Neural cell (in vitro differentiated cells): ENCODE measurements around the gene ATOH8. TPM values are rescaled to one million over a fixed set of nuclear protein-coding genes. Genes with fewer than 3 reads are reported as not detected.

Source experiments
- H2AFZ ChIP-seq: fragments of 200-600, 300-800 bp; sonication (generic), shearing (Covaris generic); 2 replicates; pipeline ENCODE4 v1.6.0; 2014; ENCODE audit warnings: low read depth, mild to moderate bottlenecking, antibody characterized with exemption, low read length, moderate library complexity
- H3F3A ChIP-seq: fragments of 200-600 bp; shearing (Covaris generic); 2 replicates; pipeline ENCODE4 v1.6.1; 2016; ENCODE audit warnings: mild to moderate bottlenecking, moderate library complexity, mixed read lengths, antibody characterized with exemption, low read length; ENCODE audit not compliant: insufficient read depth, poor library complexity, severe bottlenecking
- H3K27ac ChIP-seq: fragments of 200-600, 300-800 bp; sonication (generic), shearing (Covaris generic); 2 replicates; pipeline ENCODE4 v1.5.1; 2014; ENCODE audit warnings: mild to moderate bottlenecking, low read length, moderate library complexity
- H3K27me3 ChIP-seq: fragments of 300-800, 200-600 bp; sonication (generic), shearing (Covaris generic); 2 replicates; pipeline ENCODE4 v1.6.0; 2014; ENCODE audit warnings: mild to moderate bottlenecking, low read depth, low read length, moderate library complexity; ENCODE audit not compliant: insufficient read depth
- H3K36me3 ChIP-seq: fragments of 300-800, 200-600 bp; sonication (generic), shearing (Covaris generic); 2 replicates; pipeline ENCODE4 v1.5.1; 2014; ENCODE audit warnings: mild to moderate bottlenecking, antibody characterized with exemption, low read length, moderate library complexity; ENCODE audit not compliant: insufficient read depth
- H3K4me2 ChIP-seq: fragments of 300-800, 200-600 bp; sonication (generic), shearing (Covaris generic); 2 replicates; pipeline ENCODE4 v1.6.0; 2014; ENCODE audit warnings: mild to moderate bottlenecking, low read length
- H3K4me3 ChIP-seq: fragments of 300-800, 200-600 bp; sonication (generic), shearing (Covaris generic); 2 replicates; pipeline ENCODE4 v1.5.1; 2014; ENCODE audit warnings: mild to moderate bottlenecking, low read length, moderate library complexity
- H3K79me2 ChIP-seq: fragments of 200-600 bp; shearing (Covaris generic); replicated peaks from 2 replicates; pipeline ENCODE4 v1.6.0; 2014; ENCODE audit warnings: mild to moderate bottlenecking, low read length, moderate library complexity; ENCODE audit not compliant: insufficient read depth
- H3K9ac ChIP-seq: fragments of 300-800, 200-600 bp; sonication (generic), shearing (Covaris generic); 2 replicates; pipeline ENCODE4 v1.6.1; 2016; ENCODE audit warnings: mild to moderate bottlenecking, low read length, mixed read lengths
- H3K9me2 ChIP-seq: fragments of 200-600 bp; shearing (Covaris generic); 2 replicates; pipeline ENCODE4 v1.6.1; 2016; ENCODE audit warnings: mild to moderate bottlenecking, low read length, mixed read lengths; ENCODE audit not compliant: insufficient read depth
- H3K9me3 ChIP-seq: fragments of 200-600, 300-800 bp; sonication (generic), shearing (Covaris generic); 2 replicates; pipeline ENCODE4 v1.6.1; 2016; ENCODE audit warnings: mild to moderate bottlenecking, mixed run types, low read length, moderate library complexity, mixed read lengths
- H4K20me1 ChIP-seq: fragments of 200-600 bp; shearing (Covaris generic); 2 replicates; pipeline ENCODE4 v1.6.1; 2016; ENCODE audit warnings: mild to moderate bottlenecking, mixed run types; ENCODE audit not compliant: insufficient read depth
- EP300 ChIP-seq: fragments of 450-650 bp; conservative IDR thresholded peaks from 2 replicates; pipeline ENCODE4 v1.6.1; 2014; ENCODE audit warnings: antibody characterized with exemption, mild to moderate bottlenecking, moderate library complexity; ENCODE audit not compliant: poor library complexity, severe bottlenecking
- EZH2 ChIP-seq: fragments of 200-600, 300-800 bp; shearing (Covaris generic), sonication (generic); IDR thresholded peaks from 2 replicates; pipeline ENCODE4 v1.6.1; 2014; ENCODE audit warnings: antibody characterized with exemption, low read length, borderline replicate concordance, mild to moderate bottlenecking; ENCODE audit not compliant: insufficient read depth, poor library complexity, severe bottlenecking
- MXI1 ChIP-seq: fragments of 450-650 bp; conservative IDR thresholded peaks from 2 replicates; pipeline ENCODE4 v1.6.1; 2014; ENCODE audit warnings: antibody characterized with exemption, mild to moderate bottlenecking; ENCODE audit not compliant: poor library complexity, severe bottlenecking
- POLR2AphosphoS5 ChIP-seq: IDR thresholded peaks from 2 replicates; pipeline ENCODE4 v1.6.1; 2012
- RAD21 ChIP-seq: fragments of 450-650 bp; conservative IDR thresholded peaks from 2 replicates; pipeline ENCODE4 v1.6.1; 2014; ENCODE audit warnings: antibody characterized with exemption, mild to moderate bottlenecking, moderate library complexity
- REST ChIP-seq: IDR thresholded peaks from 2 replicates; pipeline ENCODE4 v1.6.1; 2012; ENCODE audit warnings: borderline replicate concordance
- SMC3 ChIP-seq: fragments of 450-650 bp; conservative IDR thresholded peaks from 2 replicates; pipeline ENCODE4 v1.6.1; 2014; ENCODE audit warnings: antibody characterized with exemption, mild to moderate bottlenecking, moderate library complexity; ENCODE audit not compliant: poor library complexity
- TAF1 ChIP-seq: IDR thresholded peaks from 2 replicates; pipeline ENCODE4 v1.6.1; 2012; ENCODE audit warnings: low read depth
- polyA plus RNA-seq: library from polyadenylated mRNA; depleted of rRNA; stranded (reverse); fragments of >200 nt; gene quantifications from 2 replicates; pipeline ENCODE4 v1.2.3, GENCODE V29; 2014
- TF ChIP-seq, protein P1 (sequence below): fragments of 450-650 bp; IDR thresholded peaks from 2 replicates; pipeline ENCODE4 v1.5.1; 2014; ENCODE audit warnings: antibody characterized with exemption, mild to moderate bottlenecking, moderate library complexity; ENCODE audit not compliant: poor library complexity, severe bottlenecking

Gene ATOH8
- polyA plus RNA-seq, 1 donor from 2014 or later: 1.6 TPM

DNA sequence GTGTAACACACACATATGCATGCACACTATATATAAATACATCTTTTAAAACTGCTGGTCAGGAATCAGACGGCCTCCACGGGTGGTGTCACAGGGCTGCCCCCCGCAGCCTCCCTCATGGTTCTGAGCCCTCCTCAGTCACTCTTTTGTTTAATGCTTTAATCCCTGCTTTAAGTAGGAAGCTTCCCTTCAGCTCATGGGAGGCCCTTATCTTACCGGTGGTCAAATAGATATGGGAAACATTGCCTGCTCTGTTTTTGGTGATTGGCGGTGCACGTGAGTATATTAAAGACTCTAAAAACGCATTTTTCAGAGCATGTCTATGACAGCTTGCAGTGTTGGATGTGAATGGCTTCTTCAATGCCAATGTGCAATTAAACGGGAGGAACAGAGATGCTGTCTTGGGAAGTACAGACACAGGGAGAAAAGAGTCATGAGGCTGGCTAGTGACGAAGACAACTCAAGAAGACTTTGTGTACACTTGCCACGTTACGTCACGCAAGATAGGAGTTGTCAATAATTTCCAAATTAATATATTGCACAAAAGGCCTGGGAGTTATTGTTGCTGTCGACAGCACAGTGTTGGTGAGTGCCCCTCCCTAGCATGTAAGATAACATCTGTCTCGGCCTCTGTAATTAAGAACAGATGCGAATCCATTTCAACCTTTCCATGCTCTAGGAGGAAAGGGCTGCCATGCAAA, 36.3 kb upstream of the ATOH8 start:
- H3K36me3 ChIP-seq: no peaks in the 10 kb centered on the region
- H3K79me2 ChIP-seq: no peaks in the 10 kb centered on the region
- no peaks in the 10 kb centered on the region for H3K9me2 ChIP-seq
- no peak overlapping the region for H2AFZ ChIP-seq
- no peak for TF ChIP-seq TAF1
- TF ChIP-seq MXI1: no peak
- TF ChIP-seq RAD21: no peak
- TF ChIP-seq EZH2: no peak
- no peak for TF ChIP-seq EP300
- no peak for TF ChIP-seq SMC3
- TF ChIP-seq POLR2AphosphoS5: no peak
- TF ChIP-seq, protein P1, sequence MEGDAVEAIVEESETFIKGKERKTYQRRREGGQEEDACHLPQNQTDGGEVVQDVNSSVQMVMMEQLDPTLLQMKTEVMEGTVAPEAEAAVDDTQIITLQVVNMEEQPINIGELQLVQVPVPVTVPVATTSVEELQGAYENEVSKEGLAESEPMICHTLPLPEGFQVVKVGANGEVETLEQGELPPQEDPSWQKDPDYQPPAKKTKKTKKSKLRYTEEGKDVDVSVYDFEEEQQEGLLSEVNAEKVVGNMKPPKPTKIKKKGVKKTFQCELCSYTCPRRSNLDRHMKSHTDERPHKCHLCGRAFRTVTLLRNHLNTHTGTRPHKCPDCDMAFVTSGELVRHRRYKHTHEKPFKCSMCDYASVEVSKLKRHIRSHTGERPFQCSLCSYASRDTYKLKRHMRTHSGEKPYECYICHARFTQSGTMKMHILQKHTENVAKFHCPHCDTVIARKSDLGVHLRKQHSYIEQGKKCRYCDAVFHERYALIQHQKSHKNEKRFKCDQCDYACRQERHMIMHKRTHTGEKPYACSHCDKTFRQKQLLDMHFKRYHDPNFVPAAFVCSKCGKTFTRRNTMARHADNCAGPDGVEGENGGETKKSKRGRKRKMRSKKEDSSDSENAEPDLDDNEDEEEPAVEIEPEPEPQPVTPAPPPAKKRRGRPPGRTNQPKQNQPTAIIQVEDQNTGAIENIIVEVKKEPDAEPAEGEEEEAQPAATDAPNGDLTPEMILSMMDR: no peak
- no peak for TF ChIP-seq REST
- no peaks in the 10 kb centered on the region for H3F3A ChIP-seq
- H3K4me3 ChIP-seq: no peak overlapping the region
- no peak overlapping the region for H3K4me2 ChIP-seq
- H4K20me1 ChIP-seq: no peaks in the 10 kb centered on the region
- H3K27ac ChIP-seq: no peak overlapping the region
- H3K9me3 ChIP-seq: no peaks in the 10 kb centered on the region
- H3K9ac ChIP-seq: no peak overlapping the region
- H3K27me3 ChIP-seq: no peaks in the 10 kb centered on the region

- Histone ChIP-seq H3K4me2 (no peak overlapping the region), H3K9me3 (no peaks in the 10 kb centered on the region), H4K20me1 (no peaks in the 10 kb centered on the region), H3K79me2 (no peaks in the 10 kb centered on the region), H2AFZ (no peak overlapping the region), H3K9me2 (no peaks in the 10 kb centered on the region), H3K9ac (no peak overlapping the region), H3K27me3 (no peaks in the 10 kb centered on the region), H3K4me3 (no peak overlapping the region), H3K27ac (no peak overlapping the region), H3F3A (no peaks in the 10 kb centered on the region), H3K36me3 (no peaks in the 10 kb centered on the region)
- TF ChIP-seq REST (no peak), TAF1 (no peak), SMC3 (no peak), MXI1 (no peak), RAD21 (no peak), POLR2AphosphoS5 (no peak), EZH2 (no peak), EP300 (no peak)
- TF ChIP-seq, protein P1: no peak
Measured at GRCh38 chr2:85718009-85718391, 35.8 kb upstream of the ATOH8 start.
